GM10248 (cell line): ENCODE measurements around the gene FEV.

Source experiments
- CTCF ChIA-PET: fragments of 300-600 bp; sonication (Branson Sonifier 250); formaldehyde crosslinking; extraction: SDS; loops from one replicate; lab custom pipeline; 2021; ENCODE audit warnings: antibody characterized with exemption; lab: Yijun Ruan, JAX
- POLR2A ChIA-PET: fragments of 350-650 bp; sonication (Branson Sonifier 250); formaldehyde crosslinking; extraction: SDS; loops from one replicate; lab custom pipeline; 2020; ENCODE audit warnings: antibody characterized with exemption; lab: Yijun Ruan, JAX
- DNase-seq: peaks from one replicate; pipeline ENCODE4 v3.0.0; 2012; ENCODE audit errors: extremely low spot score
- CTCF ChIP-seq: IDR thresholded peaks from 2 replicates; pipeline ENCODE4 v1.5.1; 2012; ENCODE audit warnings: mild to moderate bottlenecking, low read depth; ENCODE audit errors: extremely low read depth, missing control alignments, control extremely low read depth

Gene FEV

GRCh38 chr2:219028996-219029828, 44.2 kb upstream of the FEV start:
- ChIA-PET CTCF (interaction anchor here (0.6 to 8.6 kb wide), 60 partner anchors 9 to 501 kb away, joined by 3 to 151 read pairs (median 6); partner anchors contain the start of gene NHEJ1), POLR2A (no interaction called here)
- no peak for TF ChIP-seq CTCF
- DNase-seq, result no peak

GRCh38 chr2:219028141-219028540, 43.2 kb upstream of the FEV start:
- POLR2A ChIA-PET, result no interaction called here
- no peak for DNase-seq
- CTCF ChIA-PET, result interaction anchor here (1.0 to 8.6 kb wide), 9 partner anchors 14 to 144 kb away, joined by 3 to 151 read pairs (median 13); partner anchors contain the start of gene NHEJ1
- TF ChIP-seq CTCF, result no peak

GRCh38 chr2:219027511-219028055, 42.6 kb upstream of the FEV start:
- no peak for DNase-seq
- ChIA-PET CTCF (interaction anchor here (0.7 to 8.6 kb wide), 9 partner anchors 10 to 145 kb away, joined by 3 to 151 read pairs (median 6); partner anchors contain the start of gene NHEJ1), POLR2A (no interaction called here)
- TF ChIP-seq CTCF, result no peak

- ChIA-PET POLR2A (no interaction called here), CTCF (interaction anchor here (0.7 to 8.6 kb wide), 9 partner anchors 9 to 145 kb away, joined by 3 to 151 read pairs (median 4); partner anchors contain the start of gene NHEJ1)
- TF ChIP-seq CTCF, result no peak
- no peak for DNase-seq
These were observed 42.0 kb upstream of the FEV start for GRCh38 chr2:219026946-219027345.

- TF ChIP-seq CTCF, result no peak
- ChIA-PET CTCF (interaction anchor here (1.0 to 8.6 kb wide), 6 partner anchors 21 to 130 kb away, joined by 3 to 151 read pairs (median 5); partner anchors contain the start of gene NHEJ1), POLR2A (no interaction called here)
- no peak for DNase-seq
These were observed 40.9 kb upstream of the FEV start for GRCh38 chr2:219025637-219026585.
